Measurements from ENCODE around the gene SURF2.
"Not testable (repeated sequence)": the region's sequence is repeated elsewhere in the genome, so short reads cannot be mapped to it uniquely, and the experiment has no call there.

SURF2 gene

DNA sequence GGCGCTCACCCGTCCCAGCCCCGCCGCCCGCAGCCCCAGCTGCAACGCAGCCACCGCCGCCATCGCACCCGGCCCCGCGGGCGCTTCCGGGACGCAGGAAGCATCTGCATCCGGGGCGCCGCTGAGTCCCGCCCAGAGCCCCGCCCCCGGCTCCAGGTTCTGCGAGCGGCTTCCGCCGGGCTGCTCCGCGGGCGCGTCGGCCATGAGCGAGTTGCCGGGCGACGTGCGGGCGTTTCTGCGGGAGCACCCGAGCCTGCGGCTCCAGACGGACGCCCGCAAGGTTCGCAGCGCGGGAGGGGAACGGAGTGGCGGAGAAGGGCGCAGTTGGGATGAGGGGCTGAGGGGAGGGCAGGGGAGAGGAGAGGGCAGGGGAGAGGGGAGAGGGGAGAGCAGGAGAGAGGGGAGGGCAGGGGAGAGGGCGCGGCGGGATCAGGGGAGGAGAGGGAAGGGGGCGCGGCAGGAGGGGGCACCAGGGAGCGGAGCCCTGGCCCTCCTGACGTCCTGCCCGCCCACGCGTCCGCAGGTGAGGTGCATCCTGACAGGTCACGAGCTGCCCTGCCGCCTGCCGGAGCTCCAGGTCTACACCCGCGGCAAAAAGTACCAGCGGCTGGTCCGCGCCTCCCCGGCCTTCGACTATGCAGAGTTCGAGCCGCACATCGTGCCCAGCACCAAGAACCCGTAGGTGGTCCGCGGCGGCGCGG lies at the start of gene SURF2, which contains the start of gene SURF1:
SURF2 (plus strand) TSS at position 160 of the 701 bp plus-strand sequence; CDS start at position 203, 43 bp downstream.
SURF1 (minus strand) TSS at position 97 of the 701 bp plus-strand sequence; CDS start at position 63, 34 bp downstream.
- peak; percentile 84 for DNase-seq

DNA sequence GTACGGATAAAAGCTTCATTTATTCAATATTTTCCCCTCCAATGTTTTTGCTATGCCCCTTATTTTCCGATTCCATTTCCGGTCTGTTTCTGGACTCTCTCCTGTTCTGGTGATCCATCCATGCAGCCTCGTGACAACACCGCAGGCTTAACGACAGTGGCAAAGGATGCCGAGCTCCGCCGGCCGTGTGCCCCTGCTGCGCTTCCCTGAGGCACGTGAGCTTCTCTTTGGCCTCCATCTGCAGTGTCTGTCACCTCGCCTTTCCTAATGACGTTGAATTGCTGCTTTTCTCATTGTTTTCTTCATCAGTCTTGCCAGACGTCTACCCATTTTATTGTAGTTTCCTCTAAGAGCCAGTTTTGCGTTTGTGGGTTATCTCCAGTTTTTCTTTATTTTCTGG lies 49.0 kb upstream of the SURF2 start:
- DNase-seq: no peak

DNA sequence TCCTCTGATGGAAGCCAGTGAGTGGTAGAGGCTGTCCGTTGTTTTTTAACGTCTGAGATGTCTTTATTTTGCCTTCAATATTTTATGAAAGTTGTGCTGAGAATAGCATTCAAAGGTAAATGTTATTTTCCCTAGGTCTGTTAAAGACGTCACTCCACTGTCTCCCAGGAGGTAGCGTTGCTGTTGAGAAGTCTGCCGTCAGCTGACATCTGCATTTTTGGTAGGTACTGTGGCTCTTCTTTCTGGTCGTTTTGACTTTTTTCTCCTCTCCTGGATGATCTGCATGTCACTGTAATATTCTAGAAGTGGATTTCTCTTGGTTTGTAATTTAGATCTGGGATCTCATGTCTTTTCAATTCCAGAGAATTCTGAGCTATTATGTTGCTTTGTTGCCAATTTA lies 46.7 kb upstream of the SURF2 start:
- no peak for DNase-seq

DNA sequence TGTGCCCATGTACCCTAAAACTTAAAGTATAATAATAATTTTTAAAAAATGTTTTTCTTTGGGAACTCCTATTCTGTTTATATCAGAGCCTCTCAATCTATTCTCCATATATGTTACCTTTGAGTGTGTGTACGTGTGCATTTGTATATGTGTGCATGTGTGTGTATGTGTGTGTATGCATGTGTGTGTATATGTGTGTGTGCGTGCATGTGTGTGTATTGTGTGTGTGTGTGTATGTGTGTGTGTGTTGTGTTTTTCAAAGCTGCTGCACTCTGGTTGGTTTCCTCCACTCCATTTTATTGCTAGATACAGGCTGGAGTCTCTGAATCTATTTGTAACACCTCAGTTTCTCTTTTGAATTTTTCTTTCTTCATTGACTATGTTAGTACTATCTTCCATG lies 40.4 kb upstream of the SURF2 start:
- DNase-seq: no peak

DNA sequence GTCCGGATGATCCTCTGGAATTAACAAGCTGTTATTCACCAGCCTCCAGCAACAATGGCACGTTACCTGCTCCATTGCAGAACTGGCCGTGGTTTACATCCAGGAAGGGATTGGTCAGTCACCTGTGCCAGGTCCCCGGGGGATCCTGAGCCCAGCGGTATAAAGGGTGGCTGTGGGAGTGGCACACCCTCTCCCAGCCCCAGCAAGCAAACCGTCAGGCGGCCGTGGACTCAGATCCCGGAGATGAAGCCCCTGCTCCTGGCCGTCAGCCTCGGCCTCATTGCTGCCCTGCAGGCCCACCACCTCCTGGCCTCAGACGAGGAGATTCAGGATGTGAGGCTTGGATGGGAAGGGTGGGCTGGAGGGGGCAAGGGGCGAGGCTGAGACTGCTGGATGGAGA lies 38.8 kb upstream of the SURF2 start:
- not testable (repeated sequence) for DNase-seq

DNA sequence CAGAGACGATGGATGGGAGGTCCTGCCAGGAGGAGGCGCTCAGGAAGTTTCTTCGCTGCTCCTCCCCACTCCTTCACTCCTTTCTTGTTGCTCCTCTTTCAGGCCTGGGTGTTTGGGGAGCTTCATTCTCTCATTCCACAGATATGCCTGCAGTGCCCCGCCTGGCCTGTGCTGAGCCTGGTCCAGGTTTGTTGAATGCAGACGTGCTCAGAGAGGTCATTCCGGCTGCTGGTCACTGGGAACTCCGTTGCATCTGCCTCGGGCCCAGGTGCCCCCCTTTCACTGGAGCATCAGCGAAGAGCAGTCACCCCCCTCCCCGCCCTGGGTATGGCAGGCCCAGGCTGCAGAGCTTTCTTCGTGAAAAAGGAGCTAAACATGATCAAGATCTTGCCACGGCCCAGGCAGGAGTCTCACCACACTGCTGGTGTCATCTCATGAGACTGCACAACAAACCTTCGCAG lies 35.9 kb upstream of the SURF2 start:
- DNase-seq: no peak

DNA sequence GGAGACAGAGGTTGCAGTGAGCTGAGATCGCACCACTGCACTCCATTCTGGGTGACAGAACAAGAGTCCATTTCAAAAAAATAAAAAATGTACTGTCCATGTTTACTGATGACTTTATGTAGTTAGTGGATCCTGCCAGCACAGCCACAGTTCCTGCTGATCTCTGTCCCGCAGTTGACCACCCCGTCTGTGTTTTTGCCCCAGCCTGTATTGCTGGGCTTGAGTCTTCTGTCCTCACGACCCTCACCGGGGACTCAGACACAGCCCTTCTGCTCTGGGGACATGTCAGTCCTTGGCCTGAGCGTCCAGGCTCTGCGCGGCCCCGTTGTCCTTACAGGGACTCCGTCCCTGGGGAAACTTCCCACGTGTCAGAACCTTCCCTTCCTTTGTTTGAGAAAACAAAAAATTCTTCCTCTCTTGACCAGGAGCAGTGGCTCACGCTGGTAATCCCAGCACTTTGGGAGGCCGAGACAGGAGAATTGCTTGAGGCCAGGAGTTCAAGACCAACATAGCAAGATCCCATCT lies 34.9 kb upstream of the SURF2 start:
- DNase-seq: no peak

DNA sequence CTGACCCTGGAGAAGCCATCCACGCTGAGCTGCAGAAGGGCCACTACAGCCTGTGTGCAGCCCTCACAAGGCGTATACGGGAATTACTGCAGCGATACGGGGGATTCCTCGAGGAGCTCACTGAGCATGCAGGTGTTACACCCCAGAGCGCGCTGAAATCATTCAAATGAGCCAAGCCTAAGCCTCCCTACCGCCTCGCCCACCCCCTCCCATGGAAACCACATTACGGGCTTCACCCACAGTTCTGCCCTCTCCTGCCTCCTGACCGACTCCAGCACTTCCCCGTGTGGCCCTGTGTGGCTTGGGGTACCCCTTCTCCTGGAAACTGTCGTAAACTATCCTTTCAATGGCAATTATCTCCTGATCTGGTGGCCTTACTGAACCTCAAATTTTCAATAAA lies 33.6 kb upstream of the SURF2 start:
- DNase-seq: no peak

DNA sequence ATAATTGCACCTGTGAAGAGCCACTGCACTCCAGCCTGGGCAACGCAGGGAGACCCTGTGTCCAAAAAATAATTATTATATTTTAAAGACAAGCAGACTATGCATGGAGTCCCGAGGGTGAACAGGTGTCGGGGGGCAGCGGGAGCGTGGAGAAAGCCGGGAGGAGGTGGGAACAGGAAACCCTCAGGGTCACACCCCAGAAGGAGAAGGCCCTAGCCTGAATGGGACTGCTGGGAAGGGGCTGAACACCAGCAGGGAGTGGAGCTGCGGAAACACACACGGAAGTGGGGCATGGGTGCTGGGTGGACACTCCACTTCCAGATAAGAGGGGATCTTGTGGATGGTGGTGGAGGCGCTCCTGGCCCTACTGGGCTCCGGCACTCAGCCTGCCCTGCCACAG lies 33.1 kb upstream of the SURF2 start:
- no peak for DNase-seq

DNA sequence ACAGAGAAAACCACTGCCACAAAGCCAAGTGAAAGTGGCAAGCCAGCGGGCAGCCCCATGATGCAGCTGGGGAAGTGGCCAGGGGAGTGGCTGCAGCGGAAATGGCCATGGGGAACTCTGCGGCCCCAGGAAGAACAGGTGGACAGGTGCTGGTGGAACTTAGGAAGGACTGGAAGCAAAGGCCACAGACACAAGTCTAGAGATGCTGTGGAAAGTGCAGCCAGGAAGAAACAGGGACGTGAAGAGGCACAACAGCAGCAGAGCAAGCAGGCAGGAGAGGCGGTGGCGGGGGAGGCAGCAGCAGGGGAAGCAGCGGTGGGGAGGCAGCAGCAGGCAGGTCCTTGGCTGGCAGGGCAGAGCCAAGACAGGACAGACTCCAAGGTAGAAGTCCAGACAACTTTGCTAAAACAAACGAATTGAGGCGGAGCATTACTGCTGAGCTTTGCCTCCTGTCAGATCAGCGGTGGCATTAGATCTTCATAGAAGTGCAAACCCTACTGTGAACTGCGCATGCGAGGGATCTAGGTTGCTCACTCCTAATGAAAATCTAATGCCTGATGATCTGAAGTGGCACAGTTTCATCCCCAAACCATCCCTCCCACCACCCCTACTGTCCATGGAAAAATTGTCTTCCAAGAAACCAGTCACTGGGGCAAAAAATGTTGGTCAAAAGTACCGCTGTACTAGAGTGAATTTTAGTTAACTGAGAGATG lies 32.2 kb upstream of the SURF2 start:
- DNase-seq: no peak

DNA sequence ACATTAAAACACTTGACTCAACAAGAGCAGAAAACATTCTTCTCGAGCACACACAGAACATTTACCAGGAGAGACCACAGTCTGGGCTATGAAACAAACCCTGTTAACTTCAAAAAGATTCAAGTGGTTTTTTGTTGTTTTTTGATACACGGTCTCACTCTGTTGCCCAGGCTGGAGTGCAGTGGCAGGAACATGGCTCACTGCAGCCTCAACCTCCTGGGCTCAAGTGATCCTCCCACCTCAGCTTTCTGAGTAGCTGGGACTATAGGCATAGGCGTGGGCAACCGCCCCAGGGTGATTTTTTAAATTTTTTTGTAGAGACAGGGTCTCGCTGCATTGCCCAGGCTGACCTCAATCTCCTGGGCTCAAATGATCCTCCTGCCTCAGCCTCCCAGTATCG lies 29.3 kb upstream of the SURF2 start:
- DNase-seq: not testable (repeated sequence)

DNA sequence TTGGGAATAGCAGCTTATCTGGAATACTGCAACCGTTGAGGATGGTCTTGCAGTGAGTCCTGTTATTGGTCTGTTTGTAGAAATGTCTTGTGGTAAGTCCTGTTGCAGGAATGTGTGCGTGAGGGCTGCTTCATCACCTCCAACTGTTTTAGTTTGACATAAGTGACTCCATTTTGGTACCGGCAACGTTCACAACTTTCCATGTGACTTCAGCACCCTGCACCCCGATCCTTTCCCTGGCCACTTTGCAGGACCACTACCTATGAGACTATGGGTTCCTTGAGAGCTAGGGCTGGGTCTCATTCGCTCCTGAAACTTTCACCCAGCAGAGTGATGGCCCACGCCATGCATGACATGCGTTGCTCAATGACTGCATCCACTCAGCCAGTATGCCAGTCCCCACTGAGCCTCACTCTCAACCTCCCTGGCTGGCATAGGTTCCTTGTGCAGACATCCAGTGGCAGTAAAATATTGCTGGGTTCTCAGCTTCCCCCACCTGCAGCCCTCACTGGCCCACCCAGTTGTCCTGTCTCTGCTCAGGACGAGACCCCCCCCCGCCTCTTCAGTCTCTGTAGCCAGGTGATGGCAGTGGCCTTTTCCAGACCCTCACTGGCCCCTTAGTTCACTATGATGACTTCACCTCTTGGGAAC lies 28.4 kb upstream of the SURF2 start:
- DNase-seq: no peak

DNA sequence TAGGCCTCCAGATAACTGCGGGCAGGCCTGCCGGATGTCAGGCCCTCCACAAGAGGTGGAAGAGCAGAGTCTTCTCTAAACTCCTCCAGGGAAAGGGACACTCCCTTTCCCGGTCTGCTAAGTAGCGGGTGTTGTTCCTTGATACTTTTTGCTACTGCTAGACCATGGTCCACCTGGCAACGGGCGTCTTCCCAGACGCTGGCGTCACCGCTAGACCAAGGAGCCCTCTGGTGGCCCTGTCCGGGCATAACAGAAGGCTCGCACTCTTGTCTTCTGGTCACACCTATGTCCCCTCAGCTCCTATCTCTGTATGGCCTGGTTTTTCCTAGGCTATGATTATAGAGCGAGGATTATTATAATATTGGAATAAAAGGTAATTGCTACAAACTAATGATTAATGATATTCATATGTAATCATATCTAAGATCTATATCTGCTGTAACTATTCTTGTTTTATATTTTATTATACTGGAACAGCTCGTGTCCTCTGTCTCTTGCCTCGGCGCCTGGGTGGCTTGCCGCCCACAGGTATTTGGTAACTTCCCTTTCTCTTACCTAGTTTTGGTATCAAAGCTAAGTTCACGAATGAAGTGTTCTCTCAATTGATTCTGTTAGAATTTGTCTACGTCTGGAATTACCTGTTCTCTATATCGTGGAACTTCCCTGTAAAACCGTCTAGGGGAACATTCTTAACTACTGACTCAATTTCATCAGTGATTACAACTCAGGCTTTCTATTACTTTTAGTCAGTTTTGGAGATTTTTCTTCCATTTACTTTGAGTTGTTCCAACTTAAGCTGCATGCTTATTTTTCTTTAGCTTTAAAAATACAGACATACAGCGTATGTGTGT lies 26.8 kb upstream of the SURF2 start:
- not testable (repeated sequence) for DNase-seq

DNA sequence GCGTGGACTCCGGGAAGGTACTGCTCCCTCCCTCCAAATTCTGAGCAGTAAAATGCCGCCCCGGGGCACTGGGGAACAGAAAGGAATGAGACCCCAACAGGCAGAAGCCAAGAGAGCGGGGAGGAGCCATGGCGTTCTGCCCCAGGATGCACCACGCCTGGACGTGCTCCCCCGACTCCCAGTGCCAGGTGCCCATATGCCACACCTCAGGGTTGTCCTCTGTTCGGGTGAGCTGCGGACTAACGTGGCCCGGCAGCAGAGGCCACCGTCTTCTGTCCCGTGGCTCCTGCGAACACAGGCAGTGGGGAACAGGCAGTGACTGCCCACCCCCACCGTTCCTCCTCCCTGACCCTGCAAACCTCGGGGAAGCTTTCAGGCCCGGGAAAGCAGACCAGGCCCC lies 25.1 kb upstream of the SURF2 start:
- DNase-seq: no peak

DNA sequence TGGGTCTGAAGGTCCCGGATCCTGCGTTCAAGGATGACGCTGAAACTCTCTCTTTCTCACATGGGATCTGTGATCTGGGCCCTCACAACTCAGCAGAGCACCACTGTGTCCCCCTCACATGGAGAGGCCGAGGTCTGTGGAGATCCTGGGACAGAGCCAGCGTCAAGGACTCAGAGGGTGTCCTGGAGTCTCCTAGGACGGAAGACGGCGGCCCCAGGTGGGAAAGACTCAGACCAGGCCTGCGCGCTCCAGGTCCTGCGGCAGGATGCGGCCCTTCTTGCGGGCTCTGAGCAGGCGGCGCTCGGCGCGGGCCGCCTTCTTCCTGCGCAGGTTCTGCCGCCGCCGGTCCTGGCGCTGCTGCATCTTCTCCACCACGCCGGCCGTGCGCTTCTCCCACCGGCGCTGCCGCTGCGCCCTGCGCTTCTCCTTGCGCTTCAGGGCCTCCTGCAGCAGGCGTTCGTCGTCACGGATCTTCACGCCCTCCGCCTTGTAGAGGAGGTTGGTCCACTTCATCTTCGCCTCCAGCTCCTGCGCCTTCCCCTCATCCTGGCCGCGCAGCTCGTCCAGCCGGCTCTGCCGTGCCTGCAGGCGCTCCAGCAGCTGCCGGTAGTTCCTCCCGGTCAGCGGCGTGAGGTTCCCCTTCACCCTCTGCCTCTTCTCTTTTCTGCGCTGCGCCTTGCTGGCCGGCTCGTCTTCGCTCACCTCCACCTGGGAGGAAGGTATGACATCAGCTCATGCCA lies 24.5 kb upstream of the SURF2 start:
- DNase-seq: no peak

DNA sequence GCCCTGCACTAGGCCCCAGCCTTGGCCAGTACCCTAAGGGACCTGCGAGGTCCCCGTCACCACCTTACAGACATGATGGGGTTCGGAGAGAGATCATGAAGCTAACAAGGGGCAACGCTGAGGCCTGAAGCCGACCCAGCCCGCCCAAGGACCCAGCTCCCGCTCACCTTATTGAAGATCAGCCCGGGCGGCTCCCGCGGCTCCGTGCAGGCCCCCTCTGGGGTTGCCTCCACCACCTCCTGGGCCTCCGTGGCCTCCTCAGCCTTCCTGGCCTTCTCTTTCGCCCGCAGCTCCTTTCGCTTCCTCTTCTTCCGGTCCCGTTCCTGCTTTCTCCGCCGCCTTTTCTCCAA lies 24.0 kb upstream of the SURF2 start:
- no peak for DNase-seq

DNA sequence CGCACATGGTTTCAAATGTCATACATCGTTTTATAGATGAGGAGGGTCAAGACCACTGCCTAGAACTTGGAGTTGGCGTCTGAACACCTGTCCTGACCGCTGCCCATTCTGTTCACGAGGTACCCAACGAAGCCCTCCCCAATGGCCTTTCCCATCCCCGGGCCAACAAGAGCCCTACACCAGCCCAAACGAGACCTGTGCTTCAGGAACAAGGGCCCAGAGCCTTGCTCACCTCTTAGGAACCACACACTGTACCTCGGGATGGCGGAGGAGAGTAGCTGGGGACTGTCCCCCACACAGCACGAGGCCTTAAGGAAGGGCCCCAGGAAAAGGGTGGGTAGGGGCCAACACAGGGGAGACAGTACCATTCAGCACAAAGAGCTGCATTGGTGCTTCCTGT lies 23.3 kb upstream of the SURF2 start:
- no peak for DNase-seq

DNA sequence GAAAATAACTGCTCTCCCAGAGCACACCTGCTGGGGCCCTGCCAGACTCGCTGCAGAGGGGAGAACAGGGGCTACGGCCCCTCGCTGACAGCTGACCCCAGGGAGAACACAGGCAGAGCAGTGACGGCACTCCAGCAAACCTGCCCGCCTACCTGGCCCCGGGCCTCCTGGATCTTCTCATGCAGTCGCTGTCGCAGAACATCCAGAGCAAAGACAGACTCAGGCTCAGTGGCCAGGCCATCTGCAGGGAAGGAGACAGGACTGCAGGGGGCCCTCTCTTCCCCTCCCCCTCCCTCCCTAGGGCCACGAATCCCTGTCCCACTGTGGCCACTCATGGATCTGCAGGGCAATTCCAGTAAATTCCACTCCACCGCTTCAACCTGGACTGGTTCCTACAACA lies 22.8 kb upstream of the SURF2 start:
- DNase-seq: no peak

DNA sequence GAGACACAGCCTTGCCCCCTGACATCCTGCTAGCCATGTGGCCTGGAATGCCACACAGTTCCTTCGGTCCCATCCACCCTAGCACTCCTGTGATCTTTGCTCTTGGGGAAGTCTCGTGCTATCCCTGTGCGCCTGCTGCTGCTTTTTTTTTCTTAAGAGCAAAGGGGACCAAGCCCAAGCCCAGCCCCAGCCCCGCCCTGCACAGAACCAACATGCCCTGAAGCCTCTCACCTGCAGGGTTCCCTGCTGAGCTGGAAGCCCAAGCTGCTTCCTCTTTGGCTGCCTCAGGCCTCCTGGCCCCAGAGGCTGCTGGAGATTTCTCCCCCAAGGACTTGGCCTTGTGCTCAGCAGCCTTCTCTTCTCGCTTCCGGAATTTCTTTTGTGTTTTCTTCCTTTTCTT lies 22.2 kb upstream of the SURF2 start:
- DNase-seq: no peak

DNA sequence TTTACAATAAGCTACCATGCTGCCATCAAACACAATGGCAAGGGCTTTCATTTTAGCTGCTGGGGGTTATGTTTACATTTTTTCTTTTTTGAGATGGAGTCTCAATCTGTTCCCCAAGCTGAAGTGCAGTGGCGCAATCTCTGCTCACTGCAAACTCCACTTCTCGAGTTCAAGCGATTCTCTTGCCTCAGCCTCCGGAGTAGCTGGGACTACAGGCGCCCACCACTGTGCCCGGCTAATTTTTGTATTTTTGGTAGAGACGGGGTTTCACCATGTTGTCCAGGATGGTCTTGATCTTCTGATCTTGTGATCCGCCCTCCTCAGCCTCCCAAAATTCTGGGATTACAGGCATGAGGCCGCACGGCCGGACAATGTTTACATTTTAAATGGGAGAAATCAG lies 21.5 kb upstream of the SURF2 start:
- not testable (repeated sequence) for DNase-seq

DNA sequence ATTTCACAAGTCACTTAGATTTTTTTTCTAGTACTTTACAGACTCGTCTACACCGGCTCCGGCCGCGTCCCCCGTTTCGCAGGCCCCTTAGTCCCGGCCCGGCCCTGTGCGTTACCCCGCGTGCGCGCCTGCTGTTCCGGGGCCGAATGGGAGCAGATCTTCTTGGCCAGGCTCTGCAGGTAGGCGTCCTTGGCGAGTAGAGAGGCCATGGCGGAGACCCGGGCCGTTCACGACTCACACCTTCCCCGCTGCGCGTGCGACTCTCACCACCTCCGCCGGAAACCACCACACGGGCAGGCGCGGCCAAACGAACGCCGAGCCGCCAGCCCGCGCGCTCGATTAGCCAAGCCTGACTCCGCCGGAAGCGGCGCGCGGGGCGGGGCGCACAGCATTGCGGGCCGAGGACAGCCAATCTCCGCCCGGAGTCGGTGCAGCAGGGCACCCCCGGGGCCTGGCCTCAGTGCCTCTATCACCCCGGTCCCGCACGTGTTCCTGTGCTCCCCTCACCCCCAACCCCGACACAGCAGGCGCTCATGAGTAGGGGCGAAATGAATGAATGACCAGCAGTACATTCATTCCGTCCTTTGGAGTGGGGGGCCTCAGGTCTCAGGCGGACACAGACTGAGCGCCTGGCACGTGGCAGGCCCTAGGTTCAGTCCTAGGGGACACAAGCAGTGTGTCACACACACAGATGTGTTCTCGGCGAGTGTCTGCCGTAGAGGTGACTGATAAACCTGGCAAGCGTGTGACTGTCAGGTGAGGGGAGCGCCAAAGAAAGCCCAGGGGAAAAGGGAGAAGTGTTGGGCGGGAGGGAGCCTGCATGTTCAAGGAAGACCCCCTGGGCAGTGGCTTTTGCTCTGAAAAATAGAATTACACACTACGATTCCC lies 20.2 kb upstream of the SURF2 start, which contains the start of gene SURF6:
SURF6 (minus strand) TSS at position 265 of the 888 bp plus-strand sequence; CDS start at position 209, 56 bp downstream.
- DNase-seq: peak; percentile 90
